Mesenchymal stem cell (in vitro differentiated cells and primary cell): ENCODE results near the gene NAV2.

Experiments
- DNase-seq: peaks from one replicate; pipeline ENCODE4 v3.0.0-alpha.2; 2013
- H2AFZ ChIP-seq: one replicate; pipeline ENCODE4 v1.6.1; 2013; ENCODE audit warnings: low read depth, mild to moderate bottlenecking, control low read depth, inconsistent platforms, low read length, moderate library complexity
- H2AK5ac ChIP-seq: 2 replicates; pipeline ENCODE4 v1.6.1; 2013; ENCODE audit warnings: low read length, moderate library complexity, mild to moderate bottlenecking, inconsistent platforms; ENCODE audit not compliant: severe bottlenecking
- H2BK120ac ChIP-seq: one replicate; pipeline ENCODE4 v1.6.1; 2013; ENCODE audit warnings: low read depth, mild to moderate bottlenecking, inconsistent platforms, low read length, moderate library complexity
- H2BK12ac ChIP-seq, 2 experiments: one replicate each; pipeline ENCODE4 v1.6.1; 2013; ENCODE audit warnings: inconsistent platforms in 2 of 2, low read length in 2 of 2, mild to moderate bottlenecking in 2 of 2, moderate library complexity in 2 of 2, control low read depth in 1 of 2
- H2BK15ac ChIP-seq: one replicate; pipeline ENCODE4 v1.6.1; 2013; ENCODE audit warnings: mild to moderate bottlenecking, low read depth, inconsistent platforms; ENCODE audit not compliant: poor library complexity, severe bottlenecking
- H2BK5ac ChIP-seq: 2 replicates; pipeline ENCODE4 v1.6.1; 2013; ENCODE audit warnings: low read depth, mild to moderate bottlenecking, low read length, control low read depth, inconsistent platforms; ENCODE audit not compliant: poor library complexity, severe bottlenecking
- H3K14ac ChIP-seq, 2 experiments: one replicate each; pipeline ENCODE4 v1.6.1; 2013; ENCODE audit warnings: inconsistent platforms in 2 of 2, low read length in 2 of 2, control low read depth in 1 of 2, mild to moderate bottlenecking in 1 of 2, moderate library complexity in 1 of 2
- H3K18ac ChIP-seq, 2 experiments: one replicate each; pipeline ENCODE4 v1.6.1; 2013; ENCODE audit warnings: inconsistent platforms in 2 of 2, low read length in 2 of 2, control low read depth in 1 of 2, low read depth in 1 of 2, mild to moderate bottlenecking in 1 of 2
- H3K23ac ChIP-seq, 2 experiments: one replicate each; pipeline ENCODE4 v1.6.1; 2013; ENCODE audit warnings: inconsistent platforms in 2 of 2, low read length in 2 of 2, mild to moderate bottlenecking in 2 of 2, moderate library complexity in 2 of 2, control low read depth in 1 of 2
- H3K27ac ChIP-seq: 2 replicates; pipeline ENCODE4 v1.5.1; 2013; ENCODE audit warnings: mild to moderate bottlenecking, moderate library complexity, low read length, control low read depth, inconsistent platforms; ENCODE audit not compliant: poor library complexity, severe bottlenecking
- H3K27me3 ChIP-seq, 2 experiments: 2 replicates each; pipeline versions ENCODE4 v1.6.1 to v1.7.0; 2013; ENCODE audit warnings: low read length in 2 of 2, mild to moderate bottlenecking in 2 of 2, moderate library complexity in 2 of 2, control low read depth in 1 of 2, inconsistent platforms in 1 of 2; ENCODE audit not compliant: control insufficient read depth in 1 of 2, insufficient read depth in 1 of 2
- H3K36me3 ChIP-seq, 2 experiments: 2 replicates each; pipeline versions ENCODE4 v1.6.1 to v1.7.0; 2013; ENCODE audit warnings: low read length in 2 of 2, control low read depth in 1 of 2, inconsistent platforms in 1 of 2, low read depth in 1 of 2, mild to moderate bottlenecking in 1 of 2; ENCODE audit not compliant: insufficient read depth in 2 of 2, control insufficient read depth in 1 of 2
- H3K4ac ChIP-seq, 2 experiments: one replicate each; pipeline ENCODE4 v1.6.1; 2013; ENCODE audit warnings: inconsistent platforms in 2 of 2, low read length in 2 of 2, mild to moderate bottlenecking in 2 of 2, moderate library complexity in 2 of 2, control low read depth in 1 of 2, low read depth in 1 of 2
- H3K4me1 ChIP-seq: 2 replicates; pipeline ENCODE4 v1.6.1; 2013; ENCODE audit warnings: low read depth, low read length, control low read depth; ENCODE audit not compliant: control insufficient read depth, insufficient read depth
- H3K4me2 ChIP-seq: 2 replicates; pipeline ENCODE4 v1.6.1; 2013; ENCODE audit warnings: low read length, mild to moderate bottlenecking, inconsistent platforms; ENCODE audit not compliant: poor library complexity, severe bottlenecking
- H3K4me3 ChIP-seq, 2 experiments: 2 replicates each; pipeline versions ENCODE4 v1.5.1 to v1.7.0; 2013; ENCODE audit warnings: low read length in 2 of 2, mild to moderate bottlenecking in 2 of 2, control low read depth in 1 of 2, low read depth in 1 of 2; ENCODE audit not compliant: insufficient read depth in 1 of 2
- H3K79me1 ChIP-seq: replicated peaks from 2 replicates; pipeline ENCODE4 v1.6.1; 2013; ENCODE audit warnings: mild to moderate bottlenecking, control low read depth, low read length, inconsistent platforms; ENCODE audit not compliant: poor library complexity, severe bottlenecking
- H3K9ac ChIP-seq: 2 replicates; pipeline ENCODE4 v1.7.0; 2013; ENCODE audit warnings: mild to moderate bottlenecking, low read length, moderate library complexity
- H3K9me3 ChIP-seq: 2 replicates; pipeline ENCODE4 v1.7.0; 2013; ENCODE audit warnings: mild to moderate bottlenecking, low read length; ENCODE audit not compliant: control insufficient read depth
- H4K8ac ChIP-seq: one replicate; pipeline ENCODE4 v1.6.1; 2013; ENCODE audit warnings: inconsistent platforms, mild to moderate bottlenecking, low read length, moderate library complexity
- H4K91ac ChIP-seq: one replicate; pipeline ENCODE4 v1.6.1; 2013; ENCODE audit warnings: mild to moderate bottlenecking, low read length, inconsistent platforms
- WGBS: methylation state at CpG from one replicate; pipeline ENCODE4 v1.1.7; 2013; ENCODE audit warnings: mixed read lengths; 5-methylcytosine and 5-hydroxymethylcytosine counted together

NAV2 gene

DNA sequence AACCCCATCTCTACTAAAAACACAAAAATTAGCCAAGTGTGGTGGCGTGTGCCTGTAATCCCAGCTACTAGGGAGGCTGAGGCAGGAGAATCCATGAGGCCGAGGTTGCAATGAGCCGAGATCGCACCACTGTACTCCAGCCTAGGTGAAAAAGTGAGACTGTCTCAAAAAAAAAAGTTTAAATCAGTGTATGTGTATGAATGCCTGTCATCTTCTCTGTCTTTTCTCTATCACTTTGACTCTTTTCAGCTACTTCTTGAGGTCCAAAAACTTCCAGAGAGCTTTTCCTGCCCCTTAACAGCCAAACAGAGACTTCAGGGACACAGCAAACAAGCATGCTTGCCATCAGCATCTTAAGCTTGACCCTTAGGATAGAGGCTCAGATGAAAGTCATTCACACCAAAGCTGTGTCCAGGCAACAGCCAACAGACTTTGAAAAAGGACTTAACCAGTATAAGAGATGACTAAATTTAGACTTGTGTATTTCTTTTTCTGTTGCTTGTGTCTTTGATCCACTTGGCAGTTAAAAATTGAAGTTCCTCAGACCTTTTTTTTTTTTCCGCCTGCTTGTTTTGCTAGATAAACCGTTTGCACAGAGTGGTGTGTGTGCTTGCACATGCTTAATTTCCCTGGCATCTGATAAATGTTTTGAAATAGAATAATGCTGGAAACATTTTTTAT is 295.7 kb downstream of the NAV2 start:
- Histone ChIP-seq H3K18ac (no peak overlapping the region), H3K23ac (no peak overlapping the region), H3K4me2 (no peak overlapping the region), H3K27me3 (no peaks in the 10 kb centered on the region), H3K79me1 (no peaks in the 10 kb centered on the region), H4K8ac (no peak overlapping the region), H3K9me3 (no peaks in the 10 kb centered on the region), H3K27ac (no peak overlapping the region), H2BK15ac (no peak overlapping the region), H2BK12ac (no peak overlapping the region), H2BK120ac (no peak overlapping the region), H3K36me3 (peaks cover 0 to 64% of the 10 kb centered on the region in 2 experiments), H3K14ac (no peak overlapping the region), H3K4ac (no peak overlapping the region), H3K4me3 (no peak overlapping the region), H3K9ac (no peak overlapping the region), H2AK5ac (no peak overlapping the region), H3K4me1 (peaks cover 8% of the 10 kb centered on the region), H2BK5ac (no peak overlapping the region), H4K91ac (no peak overlapping the region), H2AFZ (no peak overlapping the region)
- no peak for DNase-seq
- WGBS = 86% methylated on average over 5 of the region's 6 CpGs

DNA sequence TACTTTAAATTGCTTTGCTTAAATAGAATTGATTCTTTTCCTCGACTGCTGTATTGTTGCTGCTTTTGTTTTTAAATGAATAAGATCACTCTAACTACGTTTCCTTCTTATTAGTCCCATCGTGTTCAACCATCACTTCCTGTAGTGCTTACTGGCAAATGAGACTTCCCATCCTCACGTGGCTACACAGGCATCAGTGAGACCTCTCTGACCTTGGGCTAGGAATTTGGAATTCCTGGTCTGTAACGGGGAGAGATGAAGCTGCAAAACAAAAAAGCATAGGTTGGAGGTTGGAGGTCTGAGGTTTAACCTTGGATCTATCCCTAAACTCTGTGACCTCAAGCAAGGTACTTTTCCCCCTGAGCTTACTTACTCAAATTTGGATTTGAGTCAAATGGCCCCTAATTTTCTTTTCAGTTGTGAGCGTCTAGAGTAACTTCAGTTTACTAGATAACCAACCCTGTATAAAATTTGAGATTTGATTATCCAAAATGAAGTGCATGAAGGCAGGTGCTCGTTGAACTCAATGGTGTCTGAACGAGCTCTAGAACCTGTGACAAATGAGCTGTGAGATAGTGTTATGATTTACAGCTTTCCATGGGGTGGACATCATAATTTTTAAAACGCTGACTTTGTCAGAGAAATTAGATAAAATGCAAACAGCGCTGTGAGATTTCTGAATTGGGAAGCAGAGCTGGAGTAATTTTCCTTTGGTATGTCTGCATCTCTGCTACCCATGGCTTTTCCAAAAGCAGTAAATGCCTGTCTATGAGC is 296.4 kb downstream of the NAV2 start:
- Histone ChIP-seq H3K4me1 (peaks cover 8% of the 10 kb centered on the region), H2BK5ac (no peak overlapping the region), H2BK15ac (no peak overlapping the region), H3K9ac (no peak overlapping the region), H3K4me3 (no peak overlapping the region), H2BK120ac (no peak overlapping the region), H3K79me1 (no peaks in the 10 kb centered on the region), H3K4me2 (no peak overlapping the region), H2AK5ac (no peak overlapping the region), H3K4ac (no peak overlapping the region), H3K9me3 (no peaks in the 10 kb centered on the region), H3K18ac (no peak overlapping the region), H4K91ac (no peak overlapping the region), H3K23ac (no peak overlapping the region), H3K27ac (no peak overlapping the region), H2AFZ (no peak overlapping the region), H3K14ac (no peak overlapping the region), H4K8ac (no peak overlapping the region), H2BK12ac (no peak overlapping the region), H3K27me3 (no peaks in the 10 kb centered on the region), H3K36me3 (peaks cover 0 to 61% of the 10 kb centered on the region in 2 experiments)
- no peak for DNase-seq
- 74% methylated on average over 8 of the region's 10 CpGs for WGBS

- Histone ChIP-seq H3K23ac (no peak overlapping the region), H2AK5ac (no peak overlapping the region), H2BK12ac (no peak overlapping the region), H3K79me1 (no peaks in the 10 kb centered on the region), H4K8ac (no peak overlapping the region), H3K9me3 (no peaks in the 10 kb centered on the region), H3K18ac (no peak overlapping the region), H4K91ac (no peak overlapping the region), H2BK5ac (no peak overlapping the region), H3K14ac (no peak overlapping the region), H3K36me3 (peaks cover 0 to 57% of the 10 kb centered on the region in 2 experiments), H3K27ac (no peak overlapping the region), H3K4ac (no peak overlapping the region), H3K27me3 (no peaks in the 10 kb centered on the region), H3K4me1 (peaks cover 8% of the 10 kb centered on the region), H2BK120ac (no peak overlapping the region), H2BK15ac (no peak overlapping the region), H3K4me3 (no peak overlapping the region), H3K4me2 (no peak overlapping the region), H3K9ac (no peak overlapping the region), H2AFZ (no peak overlapping the region)
- 71% methylated on average over 8 of the region's 8 CpGs for WGBS
- DNase-seq = no peak
Measured at GRCh38 chr11:20010156-20010850, 297.7 kb downstream of the NAV2 start.

GRCh38 chr11:20010851-20011225 is 298.2 kb downstream of the NAV2 start:
- Histone ChIP-seq H3K36me3 (peaks cover 0 to 54% of the 10 kb centered on the region in 2 experiments), H2BK5ac (no peak overlapping the region), H3K27me3 (no peaks in the 10 kb centered on the region), H3K4me1 (peaks cover 8% of the 10 kb centered on the region), H4K91ac (no peak overlapping the region), H3K14ac (no peak overlapping the region), H3K4me2 (no peak overlapping the region), H3K18ac (no peak overlapping the region), H3K4me3 (no peak overlapping the region), H3K9me3 (no peaks in the 10 kb centered on the region), H3K27ac (no peak overlapping the region), H2AFZ (no peak overlapping the region), H3K4ac (no peak overlapping the region), H2BK15ac (no peak overlapping the region), H2BK12ac (no peak overlapping the region), H3K9ac (no peak overlapping the region), H2AK5ac (no peak overlapping the region), H3K79me1 (no peaks in the 10 kb centered on the region), H2BK120ac (no peak overlapping the region), H4K8ac (no peak overlapping the region), H3K23ac (no peak overlapping the region)
- WGBS = 90% methylated on average over 3 of the region's 3 CpGs
- no peak for DNase-seq
